Upper lobe of right lung (tissue), 1 donor: ENCODE results near the gene IL18R1. TPM values are rescaled to one million over a fixed set of nuclear protein-coding genes. Genes with fewer than 3 reads are reported as not detected.
A peak's percentile ranks its signal among the peaks of the same experiment; 100 is the strongest.

Experiments
- ATAC-seq: fragments of 200-7000 bp; cut with Tn5 transposase; one replicate; pipeline ENCODE4 v1.9.1; 2020; ENCODE audit warnings: mild to moderate bottlenecking, moderate library complexity
- DNase-seq: peaks from one replicate; pipeline ENCODE4 v3.0.0-alpha.2; 2020
- H3K27ac ChIP-seq: fragments of 200-600 bp; one replicate; pipeline ENCODE4 v1.8.0; 2022
- H3K27me3 ChIP-seq: fragments of 200-600 bp; one replicate; pipeline ENCODE4 v1.8.0; 2022; ENCODE audit warnings: mild to moderate bottlenecking
- H3K36me3 ChIP-seq: fragments of 200-600 bp; one replicate; pipeline ENCODE4 v1.8.0; 2022
- H3K4me1 ChIP-seq: fragments of 200-600 bp; one replicate; pipeline ENCODE4 v1.8.0; 2022
- H3K4me3 ChIP-seq: fragments of 200-600 bp; one replicate; pipeline ENCODE4 v1.8.0; 2022; ENCODE audit warnings: mild to moderate bottlenecking
- H3K9me3 ChIP-seq: fragments of 200-600 bp; one replicate; pipeline ENCODE4 v1.8.0; 2022
- CTCF ChIP-seq: fragments of 200-600 bp; IDR thresholded peaks from one replicate; pipeline ENCODE4 v1.8.0; 2022; ENCODE audit warnings: antibody characterized with exemption
- intact Hi-C: fragments of 100-400 bp; cut with DNase I; formaldehyde crosslinking; loops from one replicate; pipeline ENCODE4 v1.11.0; 2022
- total RNA-seq: library from RNA; stranded (reverse); fragmentation: NEBNext Ultra II Directional; extraction: Animal tissue kit (Norgen Biotek cat#: 25700); gene quantifications from one replicate; pipeline ENCODE4 v1.2.1, GENCODE V29; 2021
- donor health status: DM: no; HTN: yes; CAD: no; lungs with severe emphysema.

IL18R1 gene
- total RNA-seq, 1 donor from 2014 or later = 26.5 TPM

- intact Hi-C loops = no loop called here
- peak; percentile 24 for ATAC-seq
Measured at GRCh38 chr2:102385522-102385921, 29.9 kb downstream of the IL18R1 start.

GRCh38 chr2:102386004-102386403 lies 30.4 kb downstream of the IL18R1 start:
- Histone ChIP-seq H3K9me3 (peaks cover 9% of the 10 kb centered on the region), H3K4me3 (no peak overlapping the region), H3K27ac (no peak overlapping the region), H3K4me1 (no peaks in the 10 kb centered on the region), H3K27me3 (no peaks in the 10 kb centered on the region), H3K36me3 (no peaks in the 10 kb centered on the region)
- ATAC-seq (peak; percentile 75), DNase-seq (no peak)
- intact Hi-C loops = no loop called here
- no peak for TF ChIP-seq CTCF

More at GRCh38 chr2:102385522-102385921, 29.9 kb downstream of the IL18R1 start:
- Histone ChIP-seq H3K36me3 (no peaks in the 10 kb centered on the region), H3K4me3 (no peak overlapping the region), H3K27me3 (no peaks in the 10 kb centered on the region), H3K9me3 (peaks cover 9% of the 10 kb centered on the region), H3K4me1 (no peaks in the 10 kb centered on the region), H3K27ac (no peak overlapping the region)
- DNase-seq = no peak
- TF ChIP-seq CTCF = no peak

GRCh38 chr2:102386867-102387541 lies 31.4 kb downstream of the IL18R1 start:
- Histone ChIP-seq H3K4me1 (no peaks in the 10 kb centered on the region), H3K9me3 (peaks cover 9% of the 10 kb centered on the region), H3K4me3 (no peak overlapping the region), H3K27me3 (no peaks in the 10 kb centered on the region), H3K27ac (no peak overlapping the region), H3K36me3 (no peaks in the 10 kb centered on the region)
- no peak for TF ChIP-seq CTCF
- ATAC-seq = peak; percentile 38
- DNase-seq = no peak
- intact Hi-C loops = no loop called here

- Histone ChIP-seq H3K36me3 (no peaks in the 10 kb centered on the region), H3K4me3 (no peak overlapping the region), H3K4me1 (no peaks in the 10 kb centered on the region), H3K27me3 (no peaks in the 10 kb centered on the region), H3K9me3 (peaks cover 9% of the 10 kb centered on the region), H3K27ac (no peak overlapping the region)
- no peak for TF ChIP-seq CTCF
- DNase-seq (no peak), ATAC-seq (no peak)
- intact Hi-C loops = no loop called here
Measured at GRCh38 chr2:102387763-102388546, 32.4 kb downstream of the IL18R1 start.

GRCh38 chr2:102391565-102391964 lies 36.0 kb downstream of the IL18R1 start:
- intact Hi-C loops = no loop called here
- Histone ChIP-seq H3K4me3 (no peak overlapping the region), H3K36me3 (no peaks in the 10 kb centered on the region), H3K4me1 (no peaks in the 10 kb centered on the region), H3K27me3 (no peaks in the 10 kb centered on the region), H3K27ac (no peak overlapping the region), H3K9me3 (no peaks in the 10 kb centered on the region)
- TF ChIP-seq CTCF = no peak
- DNase-seq = no peak
- no peak for ATAC-seq
